Occipital lobe (tissue), 2 donors: Measurements from ENCODE around the gene KLC1. TPM values are rescaled to one million over a fixed set of nuclear protein-coding genes. Genes with fewer than 3 reads are reported as not detected.
"Not testable (repeated sequence)": the region's sequence is repeated elsewhere in the genome, so short reads cannot be mapped to it uniquely, and the experiment has no call there.

ENCODE experiments used
- DNase-seq: peaks from one replicate; lab custom pipeline; 2025; lab: John Stamatoyannopoulos, UW
- total RNA-seq: library from RNA; depleted of rRNA; stranded (reverse); fragments of >200 nt; gene quantifications from one replicate; pipeline ENCODE4 v1.2.3, GENCODE V29; 2014

KLC1 gene
- total RNA-seq, 1 donor from 2014 or later, result 355 TPM

DNA sequence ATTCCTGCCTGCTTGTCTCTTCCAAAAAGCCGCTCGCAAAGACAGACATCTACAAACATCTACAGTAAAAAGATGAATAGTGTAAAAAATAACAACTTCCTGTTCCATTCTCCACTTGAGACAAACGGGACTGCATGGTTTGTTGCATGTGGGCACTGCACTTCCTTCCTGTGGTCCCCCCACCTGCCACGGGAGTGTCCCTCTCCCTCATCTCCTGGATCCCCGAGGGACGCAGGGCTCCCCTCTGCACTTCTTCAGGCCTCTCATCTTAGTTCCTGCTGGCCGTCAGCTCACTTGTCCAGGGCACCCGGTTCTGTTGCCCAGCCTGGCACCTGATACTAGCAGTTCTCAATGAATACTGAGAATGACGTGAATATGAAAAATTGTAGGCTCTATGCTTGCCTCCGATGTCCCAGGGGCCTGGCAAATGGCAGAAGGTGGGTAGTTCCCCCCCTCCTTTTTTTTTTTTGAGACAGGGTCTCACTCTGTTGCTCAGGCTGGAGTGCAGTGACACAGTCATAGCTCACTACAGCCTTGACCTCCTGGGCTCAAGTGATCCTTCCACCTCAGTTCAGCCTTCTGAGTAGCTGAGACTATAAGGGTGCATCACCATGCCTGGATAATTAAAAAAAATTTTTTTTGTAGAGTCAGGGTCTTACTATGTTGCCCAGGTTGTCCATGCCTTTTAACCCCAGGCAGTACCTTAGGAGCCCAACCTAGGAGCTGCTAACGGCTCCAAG lies 3.5 kb upstream of the KLC1 start:
- DNase-seq, result no peak

DNA sequence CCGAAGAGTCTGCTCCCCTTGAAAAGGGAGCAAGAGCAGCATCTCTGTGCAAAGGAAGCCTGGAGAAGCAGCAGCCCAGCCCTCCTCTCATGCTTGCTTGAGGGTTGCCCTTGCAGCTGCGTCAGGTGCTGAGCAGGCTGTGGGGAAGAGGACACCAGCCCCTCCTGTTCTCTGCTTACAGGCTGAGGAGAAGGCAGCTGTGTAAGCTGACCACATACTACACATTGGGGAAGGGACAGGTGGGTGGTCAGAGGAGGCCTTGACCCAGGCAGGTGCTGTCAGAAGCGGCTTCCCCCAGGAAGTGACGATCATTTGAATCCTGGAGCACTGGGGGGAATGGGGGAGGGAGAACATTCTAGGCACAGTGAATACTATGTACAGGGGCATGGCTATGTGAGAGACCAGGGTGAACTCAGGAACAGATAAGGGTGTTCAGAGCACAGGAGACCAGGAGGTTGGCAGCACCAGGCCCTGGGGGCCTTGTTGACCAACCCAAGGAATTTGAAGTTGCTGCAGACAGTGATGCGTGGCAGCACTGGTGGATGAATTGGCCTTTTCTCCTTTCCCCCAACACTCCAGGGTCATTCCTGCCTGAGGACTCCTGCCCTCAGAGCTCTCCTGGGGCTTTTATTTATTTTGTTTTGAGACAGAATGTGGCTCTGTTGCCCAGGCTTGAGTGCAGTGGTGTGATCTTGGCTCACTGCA lies 2.7 kb upstream of the KLC1 start:
- no peak for DNase-seq

DNA sequence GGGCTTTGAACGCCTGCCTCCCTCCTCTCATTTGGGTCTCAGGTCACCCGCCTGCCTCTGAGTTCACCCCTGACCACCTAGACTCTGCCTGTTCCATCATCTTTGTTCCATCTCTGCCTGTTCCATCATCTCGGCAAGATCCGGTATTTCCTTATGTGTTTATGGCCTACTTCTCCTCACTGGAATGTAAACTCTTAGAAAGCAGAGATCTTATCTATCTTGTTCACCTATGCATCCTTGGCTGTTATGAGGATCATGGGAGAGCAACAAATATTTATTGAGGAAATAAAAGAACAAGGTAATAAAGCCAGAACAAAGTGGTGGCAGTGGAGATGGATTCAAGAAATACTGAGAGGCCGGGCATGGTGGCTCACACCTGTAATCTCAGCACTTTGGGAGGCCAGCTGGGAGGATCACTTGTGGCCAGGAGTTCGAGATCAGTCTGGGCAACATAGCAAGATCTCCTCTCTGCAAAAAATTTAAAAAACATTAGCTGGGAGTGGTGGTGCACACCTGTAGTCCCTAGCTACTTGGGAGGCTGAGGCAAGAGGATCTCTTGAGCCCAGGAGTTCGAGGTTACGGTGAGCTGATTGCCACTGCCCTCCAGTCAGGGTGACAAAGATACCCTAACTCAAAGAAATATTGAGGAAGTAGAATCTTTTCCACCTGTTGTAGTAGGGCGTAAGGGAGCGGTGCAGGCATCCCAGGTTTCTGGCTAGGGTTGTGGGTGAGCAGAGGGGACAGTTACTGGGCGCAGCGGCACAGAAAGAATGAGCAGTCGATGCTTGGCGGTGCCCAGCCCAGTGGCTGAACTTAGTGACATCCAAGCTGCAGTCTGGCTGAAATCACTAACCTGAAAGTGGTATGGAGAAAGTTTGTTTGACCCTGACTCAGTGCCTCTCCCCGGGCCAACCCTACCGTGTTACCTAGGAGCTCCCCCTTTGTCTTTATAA lies 1.7 kb upstream of the KLC1 start:
- DNase-seq, result no peak

DNA sequence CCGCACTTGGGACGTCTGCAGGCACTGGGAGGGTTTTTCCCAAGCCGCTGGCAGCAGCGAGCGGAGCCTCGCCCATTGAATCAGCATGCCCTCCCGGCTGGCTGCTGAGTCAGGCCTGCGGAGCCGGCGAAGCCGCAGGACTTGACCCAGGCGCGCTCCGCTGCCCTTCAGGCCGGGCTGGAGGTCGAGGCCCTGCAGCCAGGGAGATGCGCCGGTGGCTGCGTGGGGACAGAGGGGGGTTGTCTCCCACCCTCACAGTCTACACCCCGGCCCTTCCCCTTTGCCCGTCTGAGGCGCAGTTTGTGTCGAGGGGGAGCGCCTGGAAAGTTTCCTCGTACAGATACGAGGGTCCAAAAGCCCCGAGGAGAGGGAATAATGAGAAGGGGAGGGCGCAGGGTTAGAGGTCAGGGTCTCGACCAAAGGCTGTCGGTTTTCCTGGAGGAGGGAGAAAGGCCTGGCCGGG lies 759 bp upstream of the KLC1 start:
- DNase-seq, result no peak

DNA sequence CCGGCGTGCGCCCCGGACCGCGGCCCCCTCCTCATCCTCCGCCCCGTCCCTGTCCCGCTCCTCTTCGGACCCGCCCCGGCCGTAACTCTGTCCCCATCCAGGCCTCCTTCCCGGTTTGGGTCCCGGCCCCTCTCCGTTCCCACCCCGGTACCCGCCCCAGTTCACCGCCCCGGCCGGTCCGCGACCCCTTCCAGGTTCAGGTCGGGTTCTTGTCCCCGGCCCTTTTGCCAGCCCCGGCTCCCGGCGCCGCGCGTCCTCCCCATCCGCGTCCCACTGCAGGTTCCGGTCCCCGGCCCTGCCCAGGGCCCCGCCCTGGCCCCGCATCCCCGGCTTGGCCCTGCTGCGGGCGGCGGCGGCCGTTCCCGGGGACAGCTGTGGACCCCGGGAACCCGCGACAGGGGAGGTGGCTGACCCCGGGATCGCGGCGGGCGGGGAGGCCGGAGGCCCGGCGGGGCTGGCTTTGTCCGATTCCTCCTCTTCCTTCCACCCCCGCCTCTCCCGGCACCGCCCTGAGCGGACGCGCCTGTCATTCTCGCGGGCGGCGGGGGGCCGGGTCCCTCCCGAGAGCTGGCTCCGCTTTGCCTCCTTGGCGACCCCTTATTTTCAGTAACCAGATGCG lies 601 bp downstream of the KLC1 start:
- no peak for DNase-seq

DNA sequence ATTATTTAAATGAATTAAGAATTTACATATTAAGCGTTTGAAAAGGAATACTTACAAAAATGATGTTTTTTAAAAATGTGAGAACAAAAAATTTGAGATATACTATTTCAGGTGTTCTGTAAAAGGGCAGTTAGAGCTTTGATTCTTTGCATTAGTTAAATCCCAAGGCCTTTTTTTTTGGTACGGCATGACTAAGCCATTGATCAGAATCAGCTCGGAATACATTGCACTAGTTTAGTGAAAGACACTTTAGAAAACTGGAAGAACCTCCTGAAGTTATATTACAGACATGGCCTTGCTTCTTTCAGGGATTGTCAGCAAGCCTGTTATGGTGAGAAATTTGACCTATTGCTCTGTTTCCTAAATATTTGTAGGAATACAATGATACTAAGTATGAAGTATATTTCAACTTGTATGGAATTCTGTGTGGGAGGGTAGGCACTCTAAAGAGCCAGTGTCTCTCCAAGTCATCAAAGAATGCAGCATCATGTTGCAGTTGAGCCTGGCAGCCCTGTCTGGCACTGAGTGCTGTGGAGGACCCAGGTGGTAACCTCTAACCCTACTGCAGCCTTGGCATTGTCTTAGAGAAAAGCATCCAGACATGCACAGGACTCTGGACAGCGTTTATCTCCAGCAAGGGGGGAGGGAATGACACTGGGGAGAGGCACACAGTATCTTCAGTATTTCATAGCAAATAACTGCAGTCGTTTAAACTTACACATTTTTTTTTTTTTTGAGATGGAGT lies 1.5 kb downstream of the KLC1 start:
- DNase-seq, result no peak

DNA sequence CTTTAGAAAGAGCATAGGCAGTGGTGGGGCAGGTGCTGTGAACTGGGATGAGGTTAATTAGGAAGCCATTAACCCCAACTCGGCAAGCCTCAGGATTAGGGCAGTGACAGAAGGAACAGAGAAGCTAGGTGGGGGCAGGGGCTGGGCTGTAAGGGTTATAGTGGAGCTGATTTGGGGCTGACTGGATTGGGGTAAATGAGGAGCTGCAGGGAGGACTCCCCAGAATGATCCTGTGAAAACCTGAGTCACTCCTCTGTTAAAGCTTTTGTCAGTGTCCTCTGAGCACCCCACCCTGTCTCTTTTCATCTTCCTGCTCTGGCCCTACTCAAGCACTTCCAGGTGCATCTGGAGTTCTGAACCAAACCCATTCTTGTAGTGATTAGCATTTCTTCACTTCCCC lies 4.4 kb downstream of the KLC1 start:
- no peak for DNase-seq

DNA sequence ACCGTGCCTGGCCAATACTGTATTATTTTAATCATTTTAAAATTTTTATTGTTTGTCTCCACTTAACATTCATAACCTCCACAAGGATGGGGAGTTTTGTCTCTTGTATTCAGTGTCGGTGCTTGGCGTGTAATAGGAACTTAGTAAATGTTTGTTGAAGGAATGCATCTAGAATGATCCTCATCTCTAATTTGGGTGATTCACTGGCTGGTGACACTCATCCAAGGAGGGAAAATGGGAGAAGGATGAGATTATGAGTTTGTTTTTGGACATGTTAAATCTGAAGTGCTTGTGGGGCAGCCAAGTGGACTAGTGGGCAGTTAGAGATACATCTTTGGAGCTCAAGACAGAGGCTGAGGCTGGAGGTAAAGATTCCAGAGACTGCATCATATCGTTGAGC lies 5.1 kb downstream of the KLC1 start:
- no peak for DNase-seq

DNA sequence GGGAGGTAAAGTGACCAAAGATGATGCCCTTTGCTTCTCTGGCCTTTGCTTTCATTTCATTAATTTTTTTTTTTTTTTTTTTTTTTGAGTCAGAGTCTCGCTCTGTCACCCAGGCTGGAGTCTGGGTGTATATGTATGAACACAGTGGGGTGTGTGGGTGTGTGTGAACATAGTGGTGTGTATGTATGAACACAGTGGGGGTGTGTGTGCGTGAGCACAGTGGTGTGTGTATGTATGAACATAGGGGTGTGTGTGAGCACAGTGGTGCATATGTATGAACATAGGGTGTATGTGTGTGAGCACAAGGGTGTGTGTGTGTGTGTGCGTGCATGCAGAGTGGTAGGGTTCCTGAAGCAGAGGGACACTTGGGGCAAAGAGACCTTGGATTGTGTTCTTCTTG lies 9.6 kb downstream of the KLC1 start:
- no peak for DNase-seq

DNA sequence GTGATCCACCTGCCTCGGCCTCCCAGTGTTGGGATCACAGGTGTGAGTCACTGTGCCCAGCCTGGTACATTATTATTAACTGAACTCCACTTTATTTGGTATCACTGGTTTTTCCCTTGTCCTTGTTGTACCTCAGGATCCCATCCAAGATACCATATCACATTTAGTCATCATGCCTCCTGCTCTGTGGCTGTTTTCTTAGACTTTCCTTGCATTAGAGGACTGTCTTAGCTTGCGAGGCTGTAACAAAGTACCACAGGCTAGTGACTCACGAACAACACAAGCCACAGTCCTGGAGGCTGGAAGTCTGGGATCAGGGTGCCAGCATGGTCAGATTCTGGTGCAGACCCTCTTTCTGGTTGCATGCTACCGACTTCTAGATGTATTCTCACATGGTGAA lies 12.2 kb downstream of the KLC1 start:
- no peak for DNase-seq

DNA sequence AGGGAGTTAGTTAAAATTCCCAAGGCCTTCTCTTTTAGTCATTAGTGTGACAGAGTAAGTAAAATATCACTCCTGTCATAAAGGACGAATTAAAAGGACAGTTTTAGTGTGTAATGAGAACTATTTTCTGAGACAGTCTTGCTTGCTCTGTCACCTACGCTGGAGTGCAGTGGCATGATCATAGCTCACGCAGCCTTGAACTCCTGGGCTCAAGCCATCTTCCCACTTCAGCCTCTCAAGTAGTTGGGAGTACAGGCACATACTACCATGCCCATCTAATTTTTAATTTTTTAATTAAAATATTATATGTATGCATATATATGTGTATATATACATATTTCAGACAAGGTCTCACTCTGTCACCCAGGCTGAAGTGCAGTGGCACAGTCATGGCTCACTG lies 17.2 kb downstream of the KLC1 start:
- no peak for DNase-seq

DNA sequence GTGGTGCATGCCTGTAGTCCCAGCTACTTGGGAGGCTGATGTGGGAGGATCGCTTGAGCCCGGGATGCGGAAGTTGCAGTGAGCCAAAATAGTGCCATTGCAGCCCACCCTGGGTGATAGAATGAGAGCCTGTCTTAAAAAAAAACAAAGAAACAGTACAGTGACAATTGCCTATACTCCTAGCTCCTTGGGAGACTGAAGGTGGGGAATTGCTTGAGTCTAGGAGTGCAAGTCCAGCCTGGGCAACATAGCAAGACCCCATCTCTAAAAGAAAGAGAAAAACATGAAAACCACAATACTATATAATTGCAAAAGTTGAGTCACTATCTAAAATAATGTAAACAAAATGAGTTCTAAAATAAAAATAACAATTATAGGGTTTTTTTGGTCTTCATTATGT lies 20.0 kb downstream of the KLC1 start:
- no peak for DNase-seq

DNA sequence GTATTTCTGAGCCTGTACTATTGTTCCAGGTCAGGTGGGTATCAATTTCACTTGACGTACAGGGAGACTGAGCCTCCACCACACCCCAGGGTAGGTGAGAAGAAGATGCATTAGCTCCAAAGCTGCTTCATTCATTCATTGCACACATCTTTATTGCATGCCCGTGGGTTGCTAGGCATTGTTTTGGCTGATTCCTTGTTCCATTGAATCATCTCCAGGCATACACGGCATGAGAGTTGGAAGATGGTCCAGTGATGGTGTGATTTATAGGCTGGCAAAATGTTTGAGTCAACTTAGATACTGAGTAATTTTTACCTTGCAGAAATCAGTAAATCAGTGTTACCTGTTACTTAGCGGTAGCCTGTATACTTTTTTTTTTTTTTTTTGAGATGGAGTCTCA lies 21.2 kb downstream of the KLC1 start:
- no peak for DNase-seq

DNA sequence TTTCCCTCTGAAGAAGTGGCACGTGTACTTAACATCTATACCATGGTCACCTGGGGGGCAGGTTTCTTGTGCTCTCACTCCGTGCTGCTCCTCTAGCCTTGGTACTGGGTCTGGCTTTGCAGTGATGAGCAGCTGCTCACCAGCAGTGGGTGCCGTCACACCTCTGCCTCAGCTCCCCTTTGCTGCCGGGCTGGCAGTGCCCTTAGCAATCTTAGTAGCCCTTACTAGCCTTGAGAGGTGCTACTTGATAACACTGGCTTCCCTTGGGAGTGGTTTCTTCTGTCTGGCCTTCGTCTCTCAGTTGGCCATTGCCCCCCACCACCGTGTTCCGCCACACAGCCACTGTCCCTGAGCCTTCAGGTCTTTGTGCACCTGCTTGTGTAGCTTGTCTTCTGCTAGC lies 22.6 kb downstream of the KLC1 start:
- DNase-seq, result no peak

DNA sequence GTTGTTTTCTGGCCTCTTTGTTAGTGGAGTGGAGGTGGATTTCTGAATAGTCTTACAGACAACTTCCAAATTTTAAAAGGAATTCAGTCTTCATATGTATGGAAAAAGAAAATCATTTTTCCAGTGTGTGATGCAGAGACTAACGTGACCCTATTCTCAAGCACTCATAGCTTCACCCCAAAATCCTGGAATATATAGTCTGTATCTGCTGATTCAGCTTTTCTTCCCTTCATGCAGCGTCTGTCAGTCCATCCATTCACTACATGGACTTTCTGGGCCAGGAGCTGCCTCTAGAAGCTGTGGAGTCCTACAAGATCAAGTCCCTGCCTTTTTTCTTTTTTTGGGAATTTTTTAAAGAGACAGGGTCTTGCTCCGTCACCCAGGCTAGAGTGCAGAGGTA lies 23.8 kb downstream of the KLC1 start:
- DNase-seq, result no peak

DNA sequence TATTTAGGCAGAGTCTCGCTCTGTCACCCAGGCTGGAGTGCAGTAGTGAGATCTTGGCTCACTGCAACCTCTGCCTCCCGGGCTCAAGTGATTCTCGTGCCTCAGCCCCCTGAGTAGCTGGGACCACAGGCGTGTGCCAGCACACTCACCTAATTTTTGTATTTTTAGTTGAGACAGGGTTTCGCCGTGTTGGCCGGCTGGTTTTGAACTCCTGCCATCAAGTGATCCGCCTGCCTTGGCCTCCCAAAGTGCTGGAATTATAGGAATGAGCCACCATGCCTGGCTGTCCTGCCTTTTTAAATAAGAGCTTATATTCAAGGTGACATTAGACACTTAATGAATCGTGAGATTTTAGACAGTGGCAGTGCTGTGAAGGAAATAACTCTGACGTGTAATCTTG lies 24.3 kb downstream of the KLC1 start:
- DNase-seq, result not testable (repeated sequence)

DNA sequence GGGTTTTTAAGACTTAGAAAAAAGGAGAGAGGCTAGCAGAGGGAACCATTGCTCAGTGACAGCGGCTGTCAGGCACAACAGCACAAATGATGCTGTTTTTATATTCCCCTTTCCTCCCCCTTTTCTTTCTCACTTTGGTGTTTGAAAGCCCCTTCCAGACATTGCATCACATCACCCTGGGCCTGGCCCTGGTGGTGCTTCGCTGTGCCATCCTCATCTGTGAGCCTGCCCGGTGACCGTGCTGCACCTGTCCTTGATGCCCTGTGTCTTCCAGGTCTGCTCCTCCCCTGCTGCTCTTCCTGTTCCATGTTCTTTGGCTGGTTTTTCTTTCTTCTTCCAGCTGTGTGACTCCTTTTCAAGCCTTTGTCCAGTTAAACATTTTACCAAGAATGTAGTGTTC lies 24.8 kb downstream of the KLC1 start:
- DNase-seq, result no peak

DNA sequence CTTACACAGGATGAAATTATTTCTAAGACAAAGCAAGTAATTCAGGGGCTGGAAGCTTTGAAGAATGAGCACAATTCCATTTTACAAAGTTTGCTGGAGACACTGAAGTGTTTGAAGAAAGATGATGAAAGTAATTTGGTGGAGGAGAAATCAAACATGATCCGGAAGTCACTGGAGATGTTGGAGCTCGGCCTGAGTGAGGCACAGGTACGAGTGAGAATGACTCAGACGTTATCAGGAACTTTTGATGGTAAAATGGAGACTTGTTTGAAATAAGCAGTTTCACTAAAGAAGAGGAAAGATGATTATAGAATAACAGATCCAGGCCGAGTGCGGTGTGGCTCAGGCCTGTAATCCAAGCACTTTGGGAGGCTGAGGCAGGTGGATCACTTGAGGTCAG lies 25.6 kb downstream of the KLC1 start:
- DNase-seq, result no peak

DNA sequence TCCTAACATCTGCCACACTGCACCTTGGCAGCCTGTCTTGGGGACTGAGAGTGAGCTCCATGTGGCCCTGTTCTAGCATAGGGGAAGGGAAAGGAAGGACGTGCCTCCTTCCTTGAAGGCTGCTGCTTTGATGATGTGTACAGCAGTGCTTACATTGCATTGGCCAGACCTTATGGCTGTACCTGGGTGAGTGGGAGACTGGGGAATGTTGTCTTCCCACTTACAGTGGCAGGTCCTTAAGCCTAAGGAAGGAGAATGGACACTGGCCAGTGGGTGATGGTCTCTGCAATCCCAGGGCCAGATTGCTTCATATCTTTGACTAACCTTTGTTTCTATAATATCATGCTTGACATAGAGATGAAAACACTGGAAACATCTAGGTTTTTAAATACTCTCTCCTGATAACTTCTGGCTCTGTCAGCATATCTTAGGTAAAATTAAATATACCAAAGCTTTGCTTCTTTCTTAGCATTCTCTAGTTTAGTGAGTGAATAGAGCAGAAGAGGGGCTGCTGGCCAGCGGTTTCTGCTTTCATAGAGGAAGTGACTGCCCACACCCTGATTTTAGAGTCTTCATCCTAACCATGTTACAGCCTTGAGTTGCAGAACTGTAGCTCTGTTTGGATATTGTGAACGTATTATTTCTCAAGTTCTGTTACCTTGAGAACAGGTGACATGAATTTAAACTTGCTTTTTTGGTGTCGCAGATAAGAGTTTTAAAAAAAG lies 27.2 kb downstream of the KLC1 start:
- no peak for DNase-seq

DNA sequence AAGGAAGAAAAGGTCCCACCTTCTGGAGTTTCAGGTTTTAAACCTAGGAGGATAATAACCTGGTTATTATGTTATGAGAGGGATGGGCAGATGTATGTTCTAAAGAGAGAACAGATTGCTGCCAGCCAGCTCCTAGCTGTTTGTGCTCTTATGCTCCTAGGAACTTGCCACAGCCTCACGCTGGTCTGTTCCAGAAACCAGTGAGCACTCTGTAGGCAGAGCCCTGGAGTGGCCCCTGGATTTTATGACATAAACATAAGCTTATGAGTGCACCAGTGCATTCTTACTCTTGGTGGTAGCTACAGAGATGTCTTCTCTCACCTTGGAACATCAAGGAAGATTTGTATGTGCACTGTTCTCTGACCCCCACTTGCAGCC lies 27.7 kb downstream of the KLC1 start:
- no peak for DNase-seq
